Measurements from ENCODE around the gene IQSEC1. TPM values are rescaled to one million over a fixed set of nuclear protein-coding genes. Genes with fewer than 3 reads are reported as not detected.
A peak's percentile ranks its signal among the peaks of the same experiment; 100 is the strongest.

IQSEC1 gene
- total and polyA plus RNA-seq, 9 of the 15 experiments (the other 6 are each of a cell fraction or from before 2014, with no cell fraction given) = 0.56 to 39.0 (median 6.8) TPM

GRCh38 chr3:12869035-12869621 lies 204.1 kb downstream of the IQSEC1 start:
- H2AFZ ChIP-seq (ENCODE audit: low read depth, low read length) = peak overlapping the region; percentile 97
- ATAC-seq (peak; percentile 93), FAIRE-seq (peak; percentile 54), DNase-seq (ENCODE audit: extremely low read depth in 1 of 4, low spot score in 3 of 4) (peak; percentile 76 to 92 (median 90))
- peak overlapping the region; percentile 79 to 88; a peak in 3 of 4 replicates for H3K9ac ChIP-seq (ENCODE audit: insufficient read depth in 1 of 2, low read depth in 2 of 2, low read length in 2 of 2)
- intact Hi-C loops (cut with micrococcal nuclease) (no loop called here), in situ Hi-C loops (cut with MboI) (no loop called here)
- peak overlapping the region; percentile 47 for H3K4me3 ChIP-seq
- no TSS peak for BruUV-seq (replicated peaks)
- CTCF ChIA-PET (ENCODE audit: low intra/inter-chr PET ratio) = interaction anchor here (3.1 kb wide), 1 partner anchor 22 kb away, joined by 42 read pairs; no protein-coding TSS in a partner anchor
- peaks cover 10% of the 10 kb centered on the region for H3K9me3 ChIP-seq (replicated peaks; ENCODE audit: control insufficient read depth, insufficient read depth, low read depth, low read length)
- peak overlapping the region; percentile 79 for H3K27ac ChIP-seq (ENCODE audit: extremely low read depth, low read depth, low read length)
- peaks cover 8 to 30% of the 10 kb centered on the region in 2 experiments for H3K4me1 ChIP-seq (replicated peaks in 1 of 2; ENCODE audit: control insufficient read depth in 2 of 2, insufficient read depth in 2 of 2, low read length in 2 of 2)
- no peaks in the 10 kb centered on the region for H3K9me1 ChIP-seq (ENCODE audit: control insufficient read depth, insufficient read depth, low read length)
- POLR2A ChIA-PET = interaction anchor here (0.6 to 2.2 kb wide), 8 partner anchors 9 to 750 kb away, joined by 3 to 8 read pairs (median 5); no protein-coding TSS in a partner anchor
- TF ChIP-seq IRF2 (CRISPR knock-in tag; IDR thresholded peaks at IDR 0.05) (no peak), RB1 (IDR thresholded peaks at IDR 0.05; ENCODE audit: low read depth) (0 out of 2 replicates have a peak, but pooled peaks have one; percentile 43), TAF7 (tag; IDR thresholded peaks at IDR 0.05) (no peak), ZFP30 (CRISPR knock-in tag; IDR thresholded peaks at IDR 0.05; ENCODE audit: borderline replicate concordance) (no peak), TRIM28 (IDR thresholded peaks at IDR 0.05) (no peak), HMG20B (CRISPR knock-in tag; IDR thresholded peaks at IDR 0.05) (no peak), GATA2 (CRISPR knock-in tag; IDR thresholded peaks at IDR 0.05) (no peak), CREB3L1 (IDR thresholded peaks at IDR 0.05; ENCODE audit: borderline replicate concordance, low read depth) (no peak), CC2D1A (IDR thresholded peaks at IDR 0.05) (no peak), THRA (IDR thresholded peaks at IDR 0.05) (no peak), MCM7 (IDR thresholded peaks at IDR 0.05) (no peak), SIN3B (IDR thresholded peaks at IDR 0.05; ENCODE audit: low read depth) (peak; percentile 10; the same call in 1 of the 2 replicates), EP400 (IDR thresholded peaks at IDR 0.05) (no peak), ZBTB7A (IDR thresholded peaks at IDR 0.05; ENCODE audit: borderline replicate concordance, control insufficient read depth, low read depth, low read length) (peak; percentile 33; the same call in 1 of the 2 replicates), VEZF1 (CRISPR knock-in tag; IDR thresholded peaks at IDR 0.05) (peak; percentile 20; the same call in 1 of the 2 replicates), MAFF (IDR thresholded peaks at IDR 0.05; ENCODE audit: low read length) (no peak), HOXB6 (CRISPR knock-in tag; IDR thresholded peaks at IDR 0.05; ENCODE audit: borderline replicate concordance) (no peak), SMAD4 (CRISPR knock-in tag; conservative IDR thresholded peaks at IDR 0.05) (no peak), PPARD (CRISPR knock-in tag; IDR thresholded peaks at IDR 0.05) (no peak), ARID1B (IDR thresholded peaks at IDR 0.05) (no peak), RFX1 (IDR thresholded peaks at IDR 0.05) (peak; percentile 92)
- H3K4me2 ChIP-seq (ENCODE audit: insufficient read depth, low read length) = peak overlapping the region; percentile 94
- no peaks in the 10 kb centered on the region for H3K36me3 ChIP-seq (ENCODE audit: control insufficient read depth, insufficient read depth, low read length)
- no peaks in the 10 kb centered on the region for H3K27me3 ChIP-seq (ENCODE audit: control insufficient read depth in 2 of 2, insufficient read depth in 2 of 2, low read length in 2 of 2)
- no peaks in the 10 kb centered on the region for H4K20me1 ChIP-seq (replicated peaks; ENCODE audit: control insufficient read depth, insufficient read depth, low read length)
- 11% methylated on average over 23 of the region's 28 CpGs for WGBS (ENCODE audit: insufficient coverage, low coverage, missing lambda C conversion rate)
- no peaks in the 10 kb centered on the region for H3K79me2 ChIP-seq (ENCODE audit: control insufficient read depth, insufficient read depth, low read length)
